Activated T-helper 9 cell treated with anti-CD3 and anti-CD28 coated beads, Interleukin-2, amount 50 U/mL, for 16 hours (primary cell): ENCODE results near the gene ZNF683.
"Not testable (repeated sequence)": the region's sequence is repeated elsewhere in the genome, so short reads cannot be mapped to it uniquely, and the experiment has no call there.

Source experiments
- DNase-seq: peaks from one replicate; pipeline ENCODE4 v3.0.0-alpha.2; 2020; ENCODE audit warnings: low read depth

Gene ZNF683

GRCh38 chr1:26372611-26373010, at the start of gene ZNF683:
TSS of gene ZNF683 (minus strand) at chr1:26372750. CDS start at chr1:26368571, 4,179 bp downstream.
- DNase-seq: not testable (repeated sequence)

- no peak for DNase-seq
Observed at GRCh38 chr1:26419494-26419893, 46.9 kb upstream of the ZNF683 start.

GRCh38 chr1:26418865-26419349, 46.4 kb upstream of the ZNF683 start:
- DNase-seq: no peak

- DNase-seq: peak; percentile 76
Observed at GRCh38 chr1:26417111-26417759, 44.7 kb upstream of the ZNF683 start.

GRCh38 chr1:26413031-26413430, 40.5 kb upstream of the ZNF683 start:
- no peak for DNase-seq

GRCh38 chr1:26412180-26412840, 39.8 kb upstream of the ZNF683 start:
- DNase-seq: no peak

GRCh38 chr1:26411624-26412074, 39.1 kb upstream of the ZNF683 start:
- DNase-seq: no peak

- no peak for DNase-seq
Observed at GRCh38 chr1:26410706-26411623, 38.4 kb upstream of the ZNF683 start, which contains the start of gene LIN28A. TSS of gene LIN28A (plus strand) at chr1:26410817. CDS start at chr1:26410892, 75 bp downstream.

GRCh38 chr1:26409191-26409807, 36.7 kb upstream of the ZNF683 start:
- DNase-seq: no peak

GRCh38 chr1:26408604-26409003, 36.1 kb upstream of the ZNF683 start:
- DNase-seq: peak; percentile 58

GRCh38 chr1:26405281-26405915, 32.8 kb upstream of the ZNF683 start:
- DNase-seq: no peak

GRCh38 chr1:26404641-26405040, 32.1 kb upstream of the ZNF683 start:
- DNase-seq: no peak

- no peak for DNase-seq
Observed at GRCh38 chr1:26403656-26404055, 31.1 kb upstream of the ZNF683 start.

- no peak for DNase-seq
Observed at GRCh38 chr1:26401891-26402290, 29.3 kb upstream of the ZNF683 start.

GRCh38 chr1:26399034-26399433, 26.5 kb upstream of the ZNF683 start:
- DNase-seq: no peak

GRCh38 chr1:26395754-26396153, 23.2 kb upstream of the ZNF683 start:
- DNase-seq: no peak

- no peak for DNase-seq
Observed at GRCh38 chr1:26391450-26391849, 18.9 kb upstream of the ZNF683 start.

GRCh38 chr1:26389604-26390247, 17.2 kb upstream of the ZNF683 start:
- DNase-seq: no peak

GRCh38 chr1:26388791-26389445, 16.4 kb upstream of the ZNF683 start:
- DNase-seq: no peak

- no peak for DNase-seq
Observed at GRCh38 chr1:26387447-26387846, 14.9 kb upstream of the ZNF683 start.
